GM13977 (cell line): Measurements from ENCODE around the gene C1orf167.
"Not testable (repeated sequence)": the region's sequence is repeated elsewhere in the genome, so short reads cannot be mapped to it uniquely, and the experiment has no call there.

Experiments
- DNase-seq: peaks from one replicate; pipeline ENCODE4 v3.0.0; 2012; ENCODE audit warnings: low spot score
- in situ Hi-C: fragments of 300-500 bp; cut with MboI; formaldehyde crosslinking; loops from one replicate; pipeline ENCODE4 v1.12.0; 2022; ENCODE audit warnings: low sequenced_read_pairs, low pct_unique_long_range_greater_than_20kb, mixed read lengths, inconsistent platforms; ENCODE audit not compliant: unreplicated experiment
- TF ChIP-seq, protein P1 (sequence below): IDR thresholded peaks from 2 replicates; pipeline ENCODE4 v1.5.1; 2012; ENCODE audit warnings: mild to moderate bottlenecking, control low read depth; ENCODE audit not compliant: insufficient read depth; ENCODE audit errors: extremely low read depth, missing control alignments

C1orf167 gene

DNA sequence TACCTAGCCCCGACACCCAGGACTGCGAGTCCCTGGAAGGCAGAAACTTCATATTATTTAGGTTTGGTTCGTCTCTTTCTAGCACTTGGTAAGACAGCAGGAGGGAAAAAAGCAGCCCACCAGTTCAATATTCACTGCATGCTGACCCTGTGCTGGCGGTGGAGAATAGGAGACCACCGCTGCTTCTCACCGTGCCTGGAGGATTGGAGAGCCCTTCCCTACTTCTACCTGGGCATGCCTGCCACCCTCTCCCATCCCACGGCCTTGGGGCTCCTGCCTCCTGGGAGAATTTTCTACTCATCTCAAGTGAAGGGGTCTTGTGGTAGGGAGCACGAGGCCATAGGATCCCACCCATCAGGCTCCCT lies 38.4 kb downstream of the C1orf167 start:
- TF ChIP-seq, protein P1, sequence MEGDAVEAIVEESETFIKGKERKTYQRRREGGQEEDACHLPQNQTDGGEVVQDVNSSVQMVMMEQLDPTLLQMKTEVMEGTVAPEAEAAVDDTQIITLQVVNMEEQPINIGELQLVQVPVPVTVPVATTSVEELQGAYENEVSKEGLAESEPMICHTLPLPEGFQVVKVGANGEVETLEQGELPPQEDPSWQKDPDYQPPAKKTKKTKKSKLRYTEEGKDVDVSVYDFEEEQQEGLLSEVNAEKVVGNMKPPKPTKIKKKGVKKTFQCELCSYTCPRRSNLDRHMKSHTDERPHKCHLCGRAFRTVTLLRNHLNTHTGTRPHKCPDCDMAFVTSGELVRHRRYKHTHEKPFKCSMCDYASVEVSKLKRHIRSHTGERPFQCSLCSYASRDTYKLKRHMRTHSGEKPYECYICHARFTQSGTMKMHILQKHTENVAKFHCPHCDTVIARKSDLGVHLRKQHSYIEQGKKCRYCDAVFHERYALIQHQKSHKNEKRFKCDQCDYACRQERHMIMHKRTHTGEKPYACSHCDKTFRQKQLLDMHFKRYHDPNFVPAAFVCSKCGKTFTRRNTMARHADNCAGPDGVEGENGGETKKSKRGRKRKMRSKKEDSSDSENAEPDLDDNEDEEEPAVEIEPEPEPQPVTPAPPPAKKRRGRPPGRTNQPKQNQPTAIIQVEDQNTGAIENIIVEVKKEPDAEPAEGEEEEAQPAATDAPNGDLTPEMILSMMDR = no peak
- in situ Hi-C loops = no loop called here
- DNase-seq = no peak

DNA sequence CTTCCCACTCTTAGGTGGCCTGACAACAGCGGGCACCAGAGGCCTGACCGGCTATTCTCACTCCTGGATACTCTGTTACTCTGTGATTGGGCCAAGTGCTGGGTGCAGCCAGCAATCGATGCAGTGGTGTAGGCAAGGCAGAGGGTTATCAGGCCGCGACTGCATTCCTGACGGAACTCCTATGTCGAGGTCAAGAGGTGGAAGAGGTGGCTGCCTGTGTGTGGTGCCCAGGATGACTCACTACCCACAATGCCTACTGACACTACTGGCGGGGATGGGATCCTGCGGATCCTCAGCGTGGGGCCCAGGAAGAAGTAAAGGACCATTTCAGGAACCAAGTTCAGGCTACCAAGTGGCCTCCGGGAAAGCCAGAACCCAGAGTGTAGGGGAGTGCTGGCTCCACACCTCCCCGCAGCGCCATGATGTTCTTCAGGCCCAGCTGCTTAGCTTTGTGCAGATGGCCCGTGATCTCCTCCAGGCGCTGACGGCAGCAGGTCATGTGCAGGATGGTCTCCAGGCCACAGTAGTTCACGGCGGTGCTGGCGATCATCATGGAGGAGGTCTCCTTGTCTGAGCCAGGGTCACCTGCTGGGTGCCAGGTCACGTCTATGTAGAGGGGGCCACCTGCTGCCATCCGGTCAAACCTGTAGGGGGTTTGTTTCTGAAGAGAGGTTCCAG lies 38.9 kb downstream of the C1orf167 start:
- TF ChIP-seq, protein P1 = no peak
- in situ Hi-C loops = no loop called here
- DNase-seq = no peak

DNA sequence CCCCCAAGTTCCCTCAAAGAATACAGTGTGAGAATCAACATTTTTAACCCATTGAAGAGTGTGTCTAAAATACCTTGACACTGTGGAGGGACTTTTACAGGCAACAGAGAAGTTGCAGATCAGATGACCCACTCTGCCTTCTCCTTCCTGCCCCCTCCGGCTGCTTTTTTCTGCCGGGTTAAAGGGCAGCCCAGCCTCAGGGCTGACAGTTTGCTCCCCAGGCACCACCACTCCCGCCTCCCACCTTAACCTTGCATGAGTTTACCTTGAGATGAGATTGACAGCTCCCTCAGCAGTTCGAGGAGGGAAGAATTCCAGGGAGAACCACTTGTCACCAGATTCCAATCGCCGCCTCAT lies 40.6 kb downstream of the C1orf167 start:
- TF ChIP-seq, protein P1 = no peak
- in situ Hi-C loops = no loop called here
- DNase-seq = no peak

DNA sequence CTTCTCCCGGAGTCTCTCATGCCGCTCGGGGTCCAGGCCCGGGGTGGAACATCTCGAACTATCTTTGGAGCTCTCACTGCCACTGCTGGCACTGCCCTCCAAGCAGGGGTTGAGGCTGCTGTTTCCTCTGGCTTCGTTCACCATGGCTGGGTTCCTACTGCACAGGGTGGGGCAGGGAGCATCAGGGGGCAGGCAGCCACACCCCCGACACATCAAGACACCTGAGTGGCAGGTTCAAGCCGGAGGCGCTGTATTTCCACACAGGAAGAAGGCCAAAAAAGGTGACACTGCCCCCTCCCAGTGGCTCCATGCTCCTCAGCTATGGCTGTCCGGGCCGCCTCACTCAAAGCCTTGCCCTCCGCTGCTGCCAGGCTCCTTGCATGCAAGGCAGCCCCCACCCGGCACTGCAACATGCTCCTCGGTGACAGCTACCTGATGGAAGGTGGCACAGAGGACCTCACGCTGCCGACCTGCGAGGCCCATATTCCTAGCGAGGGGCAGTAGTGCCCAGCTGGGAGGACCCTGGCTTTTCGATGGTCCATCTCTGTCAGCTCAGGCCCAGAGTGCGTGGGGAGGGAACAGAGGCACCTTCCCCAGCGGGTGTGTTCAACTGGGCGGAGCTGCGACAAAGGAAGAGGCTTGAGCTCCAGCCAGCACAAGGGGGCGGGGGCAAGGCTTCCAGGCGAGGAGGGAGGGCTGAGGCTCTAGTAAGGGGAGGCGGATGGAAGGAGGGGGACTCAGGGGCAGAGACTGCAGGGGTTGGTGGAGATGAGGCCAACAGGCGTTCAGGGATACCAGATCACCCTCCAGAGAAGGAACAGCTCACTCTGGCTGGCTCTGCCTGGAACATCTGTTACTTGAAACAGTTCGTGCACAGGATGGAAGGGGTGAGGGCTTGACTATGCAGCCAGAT lies 41.2 kb downstream of the C1orf167 start:
- DNase-seq = peak; percentile 77
- TF ChIP-seq, protein P1 = no peak
- in situ Hi-C loops = no loop called here

DNA sequence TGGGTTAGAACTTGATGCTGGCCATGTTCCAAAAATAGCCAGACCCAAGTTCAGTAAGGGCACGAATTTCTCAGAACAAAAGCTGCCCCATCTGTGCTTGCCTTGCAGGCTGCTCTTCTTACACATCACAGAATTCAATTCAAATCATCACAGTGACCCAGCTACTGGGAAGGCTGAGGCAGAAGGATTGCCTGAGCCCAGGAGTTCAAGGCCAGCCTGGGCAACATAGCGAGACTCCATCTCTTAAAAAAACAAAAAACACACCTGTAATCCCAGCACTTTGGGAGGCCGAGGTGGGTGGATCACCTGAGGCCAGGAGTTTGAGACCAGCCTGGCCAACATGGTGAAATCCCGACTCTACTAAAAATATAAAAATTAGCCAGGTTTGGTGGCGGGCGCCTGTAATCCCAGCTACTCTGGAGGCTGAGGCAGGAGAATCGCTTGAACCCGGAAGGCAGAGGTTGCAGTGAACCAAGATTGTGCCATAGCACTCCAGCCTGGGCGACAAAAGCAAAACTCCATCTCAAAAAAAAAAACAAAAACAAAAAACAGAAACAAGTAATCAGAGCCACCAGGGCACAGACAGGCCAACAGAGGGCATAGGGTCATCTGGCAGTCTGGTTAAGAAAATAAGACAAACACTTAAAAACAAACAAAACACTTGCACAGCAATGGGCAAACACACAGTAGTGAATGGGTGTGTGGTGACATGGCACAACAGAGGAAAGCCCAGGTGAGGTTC lies 42.1 kb downstream of the C1orf167 start:
- DNase-seq, in situ Hi-C loops: not testable (repeated sequence)

DNA sequence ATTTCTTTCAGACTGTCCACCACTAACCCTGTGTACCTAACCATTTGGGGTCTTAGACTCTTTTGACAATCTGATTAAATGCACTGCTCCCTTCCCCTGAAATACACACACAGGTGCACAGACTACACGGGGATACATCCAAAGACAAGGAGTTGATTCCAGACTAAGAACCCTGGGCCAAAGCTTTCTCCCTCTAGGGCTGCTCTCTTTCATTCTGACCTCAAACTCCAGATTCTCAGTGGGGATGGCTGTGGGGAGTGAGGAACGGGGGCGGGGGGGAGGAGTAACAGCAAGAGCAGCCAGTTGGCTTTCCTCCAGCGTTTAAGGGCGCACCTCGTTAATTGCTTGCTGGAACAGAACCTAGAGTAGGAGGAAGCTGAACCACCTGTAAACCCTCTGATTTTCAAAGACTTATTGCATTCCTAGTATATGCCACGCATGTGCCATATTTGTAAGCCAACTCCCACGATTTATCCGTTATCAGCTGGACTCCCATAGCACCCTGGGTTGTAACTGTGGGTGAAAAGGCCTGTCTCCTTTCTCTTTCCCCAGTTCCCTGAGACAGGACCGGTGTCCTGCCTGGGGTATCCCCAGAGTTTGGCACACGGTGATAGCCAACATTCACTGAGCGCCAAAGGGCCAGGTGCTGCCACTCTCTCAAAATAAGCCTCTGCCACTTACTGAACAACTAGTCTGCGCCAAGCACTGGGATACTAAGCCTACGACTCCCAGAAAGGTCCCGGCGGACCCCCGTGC lies 42.9 kb downstream of the C1orf167 start:
- TF ChIP-seq, protein P1 = no peak
- DNase-seq = no peak
- in situ Hi-C loops = no loop called here
